Fibroblast of the conjunctiva (primary cell): ENCODE results near the gene LSAMP.
"Not testable (repeated sequence)": the region's sequence is repeated elsewhere in the genome, so short reads cannot be mapped to it uniquely, and the experiment has no call there.

ENCODE experiments used
- DNase-seq: peaks from one replicate; pipeline ENCODE4 v3.0.0-alpha.2; 2010; ENCODE audit warnings: low read depth

LSAMP gene

GRCh38 chr3:115835946-115836345, 609.3 kb downstream of the LSAMP start:
- DNase-seq = no peak

- DNase-seq = peak; percentile 33
Measured at GRCh38 chr3:115834068-115834467, 611.2 kb downstream of the LSAMP start.

GRCh38 chr3:115833074-115833473, 612.2 kb downstream of the LSAMP start:
- DNase-seq = no peak

GRCh38 chr3:115832265-115832664, 613.0 kb downstream of the LSAMP start:
- no peak for DNase-seq

- DNase-seq = no peak
Measured at GRCh38 chr3:115831864-115832263, 613.4 kb downstream of the LSAMP start.

- DNase-seq = no peak
Measured at GRCh38 chr3:115830764-115831395, 614.4 kb downstream of the LSAMP start.

GRCh38 chr3:115828401-115828800, 616.9 kb downstream of the LSAMP start:
- DNase-seq = no peak

GRCh38 chr3:115827495-115827894, 617.8 kb downstream of the LSAMP start:
- DNase-seq = no peak

- no peak for DNase-seq
Measured at GRCh38 chr3:115825046-115825445, 620.2 kb downstream of the LSAMP start.

- DNase-seq = no peak
Measured at GRCh38 chr3:115823083-115823482, 622.2 kb downstream of the LSAMP start.

GRCh38 chr3:115822579-115822978, 622.7 kb downstream of the LSAMP start:
- DNase-seq = no peak

GRCh38 chr3:115819785-115820384, 625.4 kb downstream of the LSAMP start:
- peak; percentile 82 for DNase-seq

GRCh38 chr3:115814778-115815380, 630.4 kb downstream of the LSAMP start:
- peak; percentile 45 for DNase-seq

GRCh38 chr3:115814006-115814405, 631.3 kb downstream of the LSAMP start:
- no peak for DNase-seq

GRCh38 chr3:115808816-115809215, 636.5 kb downstream of the LSAMP start:
- no peak for DNase-seq

GRCh38 chr3:115808244-115808643, 637.0 kb downstream of the LSAMP start:
- DNase-seq = no peak

GRCh38 chr3:115806501-115806900, 638.8 kb downstream of the LSAMP start:
- DNase-seq = peak; percentile 16

GRCh38 chr3:115805520-115805919, 639.8 kb downstream of the LSAMP start:
- DNase-seq = no peak

GRCh38 chr3:115804713-115805119, 640.6 kb downstream of the LSAMP start:
- peak; percentile 62 for DNase-seq

- DNase-seq = no peak
Measured at GRCh38 chr3:115804200-115804599, 641.1 kb downstream of the LSAMP start.

- DNase-seq = no peak
Measured at GRCh38 chr3:115803661-115804060, 641.6 kb downstream of the LSAMP start.

- DNase-seq = no peak
Measured at GRCh38 chr3:115800489-115801075, 644.7 kb downstream of the LSAMP start.

- DNase-seq = not testable (repeated sequence)
Measured at GRCh38 chr3:115800065-115800464, 645.2 kb downstream of the LSAMP start.
